ENCODE data around the gene S1PR3. TPM values are rescaled to one million over a fixed set of nuclear protein-coding genes. Genes with fewer than 3 reads are reported as not detected.

The S1PR3 gene
- total and polyA plus RNA-seq, 9 of the 15 experiments (the other 6 are each of a cell fraction or from before 2014, with no cell fraction given), result 0.03 to 2.0 (median 0.29) TPM

DNA sequence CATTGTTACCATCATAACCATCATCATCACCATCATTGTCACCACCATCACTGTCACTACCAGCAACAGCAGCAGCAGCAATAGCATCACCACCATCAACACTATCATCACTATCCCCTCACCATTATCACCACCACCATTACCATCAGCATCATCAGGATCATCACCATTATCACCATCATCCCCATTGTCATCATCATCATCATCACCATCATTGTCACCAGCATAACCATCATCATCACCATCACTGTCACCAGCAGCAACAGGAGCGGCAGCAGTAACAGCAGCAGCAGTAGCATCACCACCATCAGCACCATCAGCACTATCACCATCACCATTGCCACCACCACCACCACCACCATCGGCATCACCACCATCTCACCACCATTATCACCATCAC, 48.4 kb downstream of the S1PR3 start:
- ChIA-PET CTCF (ENCODE audit: low intra/inter-chr PET ratio) (no interaction called here), POLR2A (no interaction called here)
- Histone ChIP-seq H3K4me2 (ENCODE audit: insufficient read depth, low read length) (no peak overlapping the region), H3K27me3 (ENCODE audit: control insufficient read depth in 2 of 2, insufficient read depth in 2 of 2, low read length in 2 of 2) (peaks cover 0 to 13% of the 10 kb centered on the region in 2 experiments; a peak in 2 of 5 replicates), H3K4me1 (replicated peaks in 1 of 2; ENCODE audit: control insufficient read depth in 2 of 2, insufficient read depth in 2 of 2, low read length in 2 of 2) (no peaks in the 10 kb centered on the region), H3K9me3 (replicated peaks; ENCODE audit: control insufficient read depth, insufficient read depth, low read depth, low read length) (no peaks in the 10 kb centered on the region), H2AFZ (ENCODE audit: low read depth, low read length) (no peak overlapping the region), H3K79me2 (ENCODE audit: control insufficient read depth, insufficient read depth, low read length) (no peaks in the 10 kb centered on the region), H3K27ac (ENCODE audit: extremely low read depth, low read depth, low read length) (no peak overlapping the region), H3K4me3 (no peak overlapping the region), H3K9me1 (ENCODE audit: control insufficient read depth, insufficient read depth, low read length) (no peaks in the 10 kb centered on the region), H4K20me1 (replicated peaks; ENCODE audit: control insufficient read depth, insufficient read depth, low read length) (no peaks in the 10 kb centered on the region), H3K9ac (ENCODE audit: insufficient read depth in 1 of 2, low read depth in 2 of 2, low read length in 2 of 2) (no peak overlapping the region), H3K36me3 (ENCODE audit: control insufficient read depth, insufficient read depth, low read length) (no peaks in the 10 kb centered on the region)
- ATAC-seq (no peak), DNase-seq (ENCODE audit: extremely low read depth in 1 of 4, low spot score in 3 of 4) (no peak), FAIRE-seq (no peak)
- WGBS (ENCODE audit: insufficient coverage, low coverage, missing lambda C conversion rate), result 0% methylated on average over 2 of the region's 2 CpGs
- in situ Hi-C loops (cut with MboI), result no loop called here
- BruUV-seq (replicated peaks), result no TSS peak
- intact Hi-C loops (cut with micrococcal nuclease), result no loop called here
- TF ChIP-seq PRPF4 (IDR thresholded peaks at IDR 0.05; ENCODE audit: insufficient read depth, low read depth, low read length, poor library complexity, severe bottlenecking) (no peak), IFI16 (CRISPR knock-in tag; IDR thresholded peaks at IDR 0.05) (no peak), ZNF830 (CRISPR knock-in tag; IDR thresholded peaks at IDR 0.05) (no peak), ZNF212 (CRISPR knock-in tag; IDR thresholded peaks at IDR 0.05) (no peak), SMARCC2 (IDR thresholded peaks at IDR 0.05; ENCODE audit: low read depth) (no peak)
- TF ChIP-seq, protein P1, sequence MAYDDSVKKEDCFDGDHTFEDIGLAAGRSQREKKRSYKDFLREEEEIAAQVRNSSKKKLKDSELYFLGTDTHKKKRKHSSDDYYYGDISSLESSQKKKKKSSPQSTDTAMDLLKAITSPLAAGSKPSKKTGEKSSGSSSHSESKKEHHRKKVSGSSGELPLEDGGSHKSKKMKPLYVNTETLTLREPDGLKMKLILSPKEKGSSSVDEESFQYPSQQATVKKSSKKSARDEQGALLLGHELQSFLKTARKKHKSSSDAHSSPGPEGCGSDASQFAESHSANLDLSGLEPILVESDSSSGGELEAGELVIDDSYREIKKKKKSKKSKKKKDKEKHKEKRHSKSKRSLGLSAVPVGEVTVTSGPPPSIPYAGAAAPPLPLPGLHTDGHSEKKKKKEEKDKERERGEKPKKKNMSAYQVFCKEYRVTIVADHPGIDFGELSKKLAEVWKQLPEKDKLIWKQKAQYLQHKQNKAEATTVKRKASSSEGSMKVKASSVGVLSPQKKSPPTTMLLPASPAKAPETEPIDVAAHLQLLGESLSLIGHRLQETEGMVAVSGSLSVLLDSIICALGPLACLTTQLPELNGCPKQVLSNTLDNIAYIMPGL (CRISPR knock-in tag; IDR thresholded peaks at IDR 0.05), result no peak
- TF ChIP-seq, protein P2, sequence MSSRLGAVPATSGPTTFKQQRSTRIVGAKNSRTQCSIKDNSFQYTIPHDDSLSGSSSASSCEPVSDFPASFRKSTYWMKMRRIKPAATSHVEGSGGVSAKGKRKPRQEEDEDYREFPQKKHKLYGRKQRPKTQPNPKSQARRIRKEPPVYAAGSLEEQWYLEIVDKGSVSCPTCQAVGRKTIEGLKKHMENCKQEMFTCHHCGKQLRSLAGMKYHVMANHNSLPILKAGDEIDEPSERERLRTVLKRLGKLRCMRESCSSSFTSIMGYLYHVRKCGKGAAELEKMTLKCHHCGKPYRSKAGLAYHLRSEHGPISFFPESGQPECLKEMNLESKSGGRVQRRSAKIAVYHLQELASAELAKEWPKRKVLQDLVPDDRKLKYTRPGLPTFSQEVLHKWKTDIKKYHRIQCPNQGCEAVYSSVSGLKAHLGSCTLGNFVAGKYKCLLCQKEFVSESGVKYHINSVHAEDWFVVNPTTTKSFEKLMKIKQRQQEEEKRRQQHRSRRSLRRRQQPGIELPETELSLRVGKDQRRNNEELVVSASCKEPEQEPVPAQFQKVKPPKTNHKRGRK (tag; IDR thresholded peaks at IDR 0.05), result no peak
- TF ChIP-seq, protein P3, sequence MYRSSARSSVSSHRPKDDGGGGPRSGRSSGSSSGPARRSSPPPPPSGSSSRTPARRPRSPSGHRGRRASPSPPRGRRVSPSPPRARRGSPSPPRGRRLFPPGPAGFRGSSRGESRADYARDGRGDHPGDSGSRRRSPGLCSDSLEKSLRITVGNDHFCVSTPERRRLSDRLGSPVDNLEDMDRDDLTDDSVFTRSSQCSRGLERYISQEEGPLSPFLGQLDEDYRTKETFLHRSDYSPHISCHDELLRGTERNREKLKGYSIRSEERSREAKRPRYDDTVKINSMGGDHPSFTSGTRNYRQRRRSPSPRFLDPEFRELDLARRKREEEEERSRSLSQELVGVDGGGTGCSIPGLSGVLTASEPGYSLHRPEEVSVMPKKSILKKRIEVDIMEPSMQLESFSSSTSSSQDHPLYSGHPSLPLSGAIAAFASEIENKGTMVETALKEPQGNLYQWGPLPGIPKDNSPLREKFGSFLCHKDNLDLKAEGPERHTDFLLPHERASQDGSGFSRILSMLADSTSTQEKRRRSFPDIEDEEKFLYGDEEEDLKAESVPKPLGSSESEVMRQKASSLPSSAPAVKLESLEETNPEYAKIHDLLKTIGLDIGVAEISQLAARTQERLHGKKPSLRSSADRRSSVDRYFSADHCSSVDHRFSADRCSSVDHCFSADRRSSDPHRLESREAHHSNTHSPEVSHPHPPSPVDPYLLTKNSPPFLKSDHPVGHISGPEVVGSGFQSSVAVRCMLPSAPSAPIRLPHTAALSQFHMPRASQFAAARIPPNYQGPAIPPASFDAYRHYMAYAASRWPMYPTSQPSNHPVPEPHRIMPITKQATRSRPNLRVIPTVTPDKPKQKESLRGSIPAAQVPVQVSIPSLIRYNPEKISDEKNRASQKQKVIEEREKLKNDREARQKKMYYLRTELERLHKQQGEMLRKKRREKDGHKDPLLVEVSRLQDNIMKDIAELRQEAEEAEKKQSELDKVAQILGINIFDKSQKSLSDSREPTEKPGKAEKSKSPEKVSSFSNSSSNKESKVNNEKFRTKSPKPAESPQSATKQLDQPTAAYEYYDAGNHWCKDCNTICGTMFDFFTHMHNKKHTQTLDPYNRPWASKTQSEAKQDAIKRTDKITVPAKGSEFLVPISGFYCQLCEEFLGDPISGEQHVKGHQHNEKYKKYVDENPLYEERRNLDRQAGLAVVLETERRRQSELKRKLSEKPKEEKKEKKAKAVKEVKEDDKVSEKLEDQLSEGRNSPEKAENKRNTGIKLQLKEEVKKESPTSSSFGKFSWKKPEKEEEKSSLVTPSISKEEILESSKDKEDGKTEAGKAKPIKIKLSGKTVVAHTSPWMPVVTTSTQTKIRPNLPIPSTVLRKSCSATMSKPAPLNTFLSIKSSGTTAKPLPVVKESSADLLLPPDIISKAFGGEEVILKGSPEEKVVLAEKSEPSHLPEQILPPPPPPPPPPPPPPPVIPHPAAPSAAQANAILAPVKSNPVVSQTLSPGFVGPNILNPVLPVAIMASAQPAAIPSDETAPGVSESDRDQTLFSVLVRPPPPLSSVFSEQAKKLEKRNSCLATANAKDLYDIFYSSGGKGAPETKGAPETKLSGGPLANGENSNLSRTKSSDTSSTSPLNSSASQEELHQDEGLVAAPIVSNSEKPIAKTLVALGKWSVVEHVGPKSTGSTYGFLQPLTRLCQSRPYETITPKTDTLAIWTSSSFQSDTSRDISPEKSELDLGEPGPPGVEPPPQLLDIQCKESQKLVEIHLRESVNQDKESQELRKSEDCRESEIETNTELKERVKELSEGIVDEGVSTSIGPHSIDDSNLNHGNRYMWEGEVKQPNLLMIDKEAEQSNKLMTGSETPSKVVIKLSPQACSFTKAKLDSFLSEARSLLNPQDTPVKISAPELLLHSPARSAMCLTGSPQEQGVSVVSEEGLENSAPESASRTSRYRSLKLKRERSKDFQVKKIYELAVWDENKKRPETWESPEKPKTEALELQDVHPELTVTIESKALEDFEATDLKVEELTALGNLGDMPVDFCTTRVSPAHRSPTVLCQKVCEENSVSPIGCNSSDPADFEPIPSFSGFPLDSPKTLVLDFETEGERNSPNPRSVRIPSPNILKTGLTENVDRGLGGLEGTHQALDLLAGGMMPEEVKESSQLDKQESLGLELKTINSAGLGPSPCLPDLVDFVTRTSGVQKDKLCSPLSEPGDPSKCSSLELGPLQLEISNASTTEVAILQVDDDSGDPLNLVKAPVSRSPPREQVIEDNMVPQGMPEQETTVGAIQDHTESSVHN (IDR thresholded peaks at IDR 0.05; ENCODE audit: borderline replicate concordance in 1 of 2, low read depth in 1 of 2), result no peak
- TF ChIP-seq, protein P4, sequence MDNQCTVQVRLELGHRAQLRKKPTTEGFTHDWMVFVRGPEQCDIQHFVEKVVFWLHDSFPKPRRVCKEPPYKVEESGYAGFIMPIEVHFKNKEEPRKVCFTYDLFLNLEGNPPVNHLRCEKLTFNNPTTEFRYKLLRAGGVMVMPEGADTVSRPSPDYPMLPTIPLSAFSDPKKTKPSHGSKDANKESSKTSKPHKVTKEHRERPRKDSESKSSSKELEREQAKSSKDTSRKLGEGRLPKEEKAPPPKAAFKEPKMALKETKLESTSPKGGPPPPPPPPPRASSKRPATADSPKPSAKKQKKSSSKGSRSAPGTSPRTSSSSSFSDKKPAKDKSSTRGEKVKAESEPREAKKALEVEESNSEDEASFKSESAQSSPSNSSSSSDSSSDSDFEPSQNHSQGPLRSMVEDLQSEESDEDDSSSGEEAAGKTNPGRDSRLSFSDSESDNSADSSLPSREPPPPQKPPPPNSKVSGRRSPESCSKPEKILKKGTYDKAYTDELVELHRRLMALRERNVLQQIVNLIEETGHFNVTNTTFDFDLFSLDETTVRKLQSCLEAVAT (IDR thresholded peaks at IDR 0.05), result no peak
